Ovary (tissue), 9 donors: ENCODE data around the gene GLO1. TPM values are rescaled to one million over a fixed set of nuclear protein-coding genes. Genes with fewer than 3 reads are reported as not detected.

Experiments
- DNase-seq, 5 donors: peaks; one replicate each; pipeline ENCODE4 v3.0.0-alpha.2; 2019 to 2020
- H3K27ac ChIP-seq, 2 donors: fragments of 200-600 bp; one replicate each; pipeline versions ENCODE4 v1.5.1 to v1.8.0; 2019 to 2022
- H3K27me3 ChIP-seq: fragments of 200-600 bp; one replicate; pipeline ENCODE4 v1.8.0; 2022
- H3K36me3 ChIP-seq: fragments of 200-600 bp; sonication (generic); one replicate; pipeline ENCODE4 v1.5.1; 2019
- H3K4me1 ChIP-seq: one replicate; pipeline ENCODE4 v1.8.1; 2013; ENCODE audit warnings: mild to moderate bottlenecking, moderate library complexity; ENCODE audit not compliant: insufficient read depth
- H3K4me3 ChIP-seq: fragments of 200-600 bp; sonication (generic); one replicate; pipeline ENCODE4 v1.5.1; 2017
- H3K9me3 ChIP-seq, 2 donors: fragments of 200-600 bp in 1 of 2; sonication (generic) in 1 of 2; one replicate each; pipeline versions ENCODE4 v1.5.1 to v1.8.1; 2013 to 2019; ENCODE audit warnings: mild to moderate bottlenecking in 1 of 2, moderate library complexity in 1 of 2
- EP300 ChIP-seq: sonication (generic); formaldehyde crosslinking; IDR thresholded peaks from one replicate; pipeline ENCODE4 v1.6.1; 2017; ENCODE audit warnings: antibody characterized with exemption
- POLR2A ChIP-seq: fragments of 450-650 bp; IDR thresholded peaks from one replicate; pipeline ENCODE4 v1.6.1; 2017; ENCODE audit warnings: antibody characterized with exemption, mild to moderate bottlenecking, moderate library complexity
- WGBS, 3 donors: extraction: QIAGEN DNeasy Blood & Tissue Kit in 1 of 3; methylation state at CpG; one replicate each; pipeline versions ENCODE4 v1.1.5 to v1.1.7; 2013 to 2017; 5-methylcytosine and 5-hydroxymethylcytosine counted together
- intact Hi-C, 4 donors: fragments of 100-400 bp; cut with DNase I; formaldehyde crosslinking; loops; one replicate each; pipeline versions ENCODE4 v1.11.0 to v1.15.1; 2022 to 2023
- polyA plus RNA-seq, 2 donors: library from polyadenylated mRNA; stranded (reverse); fragments of 200-250 nt in 1 of 2; fragments of 350-450 nt in 1 of 2; fragmentation: Illumina TruSeq in 1 of 2; extraction: RNeasy Lipid Tissue Mini Kit (QIAGEN cat#74804) in 1 of 2; gene quantifications; one replicate each; pipeline ENCODE4 v1.2.3, GENCODE V29; 2013 to 2014
- total RNA-seq, 7 donors: library from RNA; depleted of rRNA in 2 of 7; stranded (reverse); fragments of >200 nt in 2 of 7; fragmentation: NEBNext Ultra II Directional in 3 of 7; extraction: Animal tissue kit (Norgen Biotek cat#: 25700) in 3 of 7; gene quantifications; one replicate each; pipeline versions ENCODE4 v1.1.0 to v1.2.4, GENCODE V29; 2016 to 2023
- TF ChIP-seq, protein P1 (sequence below), 3 donors: fragments of 450-650 bp in 2 of 3; fragments of 200-600 bp in 1 of 3; IDR thresholded peaks; one replicate each; pipeline versions ENCODE4 v1.5.1 to v1.8.0; 2016 to 2022; ENCODE audit warnings: antibody characterized with exemption in 3 of 3, mild to moderate bottlenecking in 1 of 3
- donor health status: DM: no; HTN: no; CAD: no; lungs with moderate emphysema.
- donor health status: DM: no; HTN: no; CAD: no.
- donor health status: Bipolar disorder and iron deficiency.
- donor health status: DM: yes; HTN: yes; CAD: no.
- donor health status: DM: no; HTN: no; CAD: no.
- donor health status: DM: yes; HTN: yes; CAD: no.

The GLO1 gene
- total and polyA plus RNA-seq, 9 donors, result 76.3 to 154 (median 96.7) TPM

DNA sequence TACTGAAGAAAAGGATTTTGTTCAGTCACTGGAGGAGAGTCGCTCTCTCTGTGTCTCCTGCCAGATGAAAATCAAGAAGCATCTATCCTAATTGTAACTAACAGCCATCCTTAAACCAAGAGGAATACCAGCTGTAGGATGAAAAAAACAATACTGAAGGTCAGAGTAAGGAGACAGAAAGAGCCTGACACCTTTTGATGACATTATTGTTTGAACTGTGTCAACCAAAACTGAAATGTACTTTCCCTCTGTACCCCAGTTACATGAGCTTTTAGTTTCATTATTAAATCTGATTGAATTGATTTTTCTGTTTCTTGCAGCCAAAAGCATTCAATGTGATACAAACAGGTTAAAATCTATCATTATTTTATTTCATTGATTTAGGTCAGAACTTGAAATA is 46.0 kb downstream of the GLO1 start:
- TF ChIP-seq, protein P1, sequence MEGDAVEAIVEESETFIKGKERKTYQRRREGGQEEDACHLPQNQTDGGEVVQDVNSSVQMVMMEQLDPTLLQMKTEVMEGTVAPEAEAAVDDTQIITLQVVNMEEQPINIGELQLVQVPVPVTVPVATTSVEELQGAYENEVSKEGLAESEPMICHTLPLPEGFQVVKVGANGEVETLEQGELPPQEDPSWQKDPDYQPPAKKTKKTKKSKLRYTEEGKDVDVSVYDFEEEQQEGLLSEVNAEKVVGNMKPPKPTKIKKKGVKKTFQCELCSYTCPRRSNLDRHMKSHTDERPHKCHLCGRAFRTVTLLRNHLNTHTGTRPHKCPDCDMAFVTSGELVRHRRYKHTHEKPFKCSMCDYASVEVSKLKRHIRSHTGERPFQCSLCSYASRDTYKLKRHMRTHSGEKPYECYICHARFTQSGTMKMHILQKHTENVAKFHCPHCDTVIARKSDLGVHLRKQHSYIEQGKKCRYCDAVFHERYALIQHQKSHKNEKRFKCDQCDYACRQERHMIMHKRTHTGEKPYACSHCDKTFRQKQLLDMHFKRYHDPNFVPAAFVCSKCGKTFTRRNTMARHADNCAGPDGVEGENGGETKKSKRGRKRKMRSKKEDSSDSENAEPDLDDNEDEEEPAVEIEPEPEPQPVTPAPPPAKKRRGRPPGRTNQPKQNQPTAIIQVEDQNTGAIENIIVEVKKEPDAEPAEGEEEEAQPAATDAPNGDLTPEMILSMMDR (IDR thresholded peaks at IDR 0.05), result no peak
- TF ChIP-seq POLR2A (no peak), EP300 (no peak)
- 96 to 98% (median 96%) methylated on average over 1 of the region's 1 CpG for WGBS, 3 donors
- intact Hi-C loops, result no loop called here

DNA sequence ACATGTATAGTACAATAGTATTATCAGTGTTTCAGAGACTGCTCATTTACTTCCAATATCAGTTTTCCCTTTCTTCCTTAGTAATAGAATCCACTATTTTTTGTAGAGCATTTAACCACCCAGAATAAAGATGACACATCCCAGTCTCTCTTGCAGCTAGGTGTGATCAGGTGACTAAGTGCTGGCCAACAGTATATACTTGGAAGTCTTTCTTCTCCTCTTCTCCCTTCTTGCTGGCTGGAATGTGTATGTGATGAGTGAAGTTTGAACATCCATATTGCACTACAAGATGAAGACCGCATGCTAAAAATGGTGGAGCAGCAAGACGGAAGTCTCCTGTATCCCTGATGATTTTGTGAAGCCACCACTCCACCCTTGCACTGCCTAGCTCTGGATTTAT is 48.7 kb downstream of the GLO1 start:
- WGBS, 3 donors, result 91 to 95% (median 94%) methylated on average over 2 of the region's 2 CpGs
- no peak for DNase-seq
- H3K9me3 ChIP-seq, result no peaks in the 10 kb centered on the region
- no peak for TF ChIP-seq EP300
- H3K36me3 ChIP-seq, result no peaks in the 10 kb centered on the region
- no peak overlapping the region for H3K4me3 ChIP-seq
- intact Hi-C loops, result no loop called here
- H3K4me1 ChIP-seq, result no peaks in the 10 kb centered on the region
- H3K27ac ChIP-seq, result no peak overlapping the region
- no peaks in the 10 kb centered on the region for H3K27me3 ChIP-seq

More for the DNA sequence above, 46.0 kb downstream of the GLO1 start:
- Histone ChIP-seq H3K27ac (no peak overlapping the region), H3K4me1 (no peaks in the 10 kb centered on the region), H3K36me3 (no peaks in the 10 kb centered on the region), H3K4me3 (no peak overlapping the region), H3K27me3 (no peaks in the 10 kb centered on the region), H3K9me3 (no peaks in the 10 kb centered on the region)
- no peak for DNase-seq

DNA sequence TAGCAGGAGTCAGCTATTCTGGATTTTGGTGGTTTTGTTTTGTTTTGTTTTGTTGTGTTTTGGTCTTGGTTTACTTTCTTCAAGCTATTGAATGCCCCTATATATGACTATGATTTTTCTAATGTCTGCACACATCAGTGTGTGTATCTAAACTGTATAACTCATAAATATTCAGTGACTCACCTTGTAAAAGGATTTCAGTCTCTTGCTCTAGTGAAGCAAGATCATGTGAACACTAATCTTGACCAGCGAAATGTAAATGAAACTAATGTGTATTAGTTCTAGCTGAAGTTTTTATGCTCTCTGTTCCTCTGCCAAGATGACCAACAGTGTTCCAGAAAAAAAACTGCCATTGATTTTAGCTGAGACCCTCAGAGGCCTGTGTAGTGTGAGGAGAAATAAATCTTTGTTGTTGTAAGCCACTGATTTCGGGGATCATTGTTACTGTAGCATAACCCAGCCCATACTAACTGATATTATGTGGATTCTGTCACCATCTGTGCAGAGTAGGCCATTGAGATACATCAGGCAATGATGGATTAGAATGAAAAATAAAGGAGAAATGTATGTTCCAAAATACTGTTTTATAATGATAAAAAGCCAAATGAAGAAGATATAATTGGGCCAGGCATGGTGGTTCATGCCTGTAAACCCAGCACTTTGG is 51.7 kb downstream of the GLO1 start:
- intact Hi-C loops, result no loop called here
- DNase-seq, result no peak
- Histone ChIP-seq H3K27ac (no peak overlapping the region), H3K27me3 (no peaks in the 10 kb centered on the region), H3K9me3 (no peaks in the 10 kb centered on the region), H3K4me3 (no peak overlapping the region), H3K36me3 (no peaks in the 10 kb centered on the region), H3K4me1 (peaks cover 3% of the 10 kb centered on the region)
- WGBS, 3 donors, result 90 to 100% (median 97%) methylated on average over 2 of the region's 2 CpGs
- no peak for TF ChIP-seq EP300
- TF ChIP-seq, protein P1 (IDR thresholded peaks at IDR 0.05), result no peak
- TF ChIP-seq POLR2A, result no peak

DNA sequence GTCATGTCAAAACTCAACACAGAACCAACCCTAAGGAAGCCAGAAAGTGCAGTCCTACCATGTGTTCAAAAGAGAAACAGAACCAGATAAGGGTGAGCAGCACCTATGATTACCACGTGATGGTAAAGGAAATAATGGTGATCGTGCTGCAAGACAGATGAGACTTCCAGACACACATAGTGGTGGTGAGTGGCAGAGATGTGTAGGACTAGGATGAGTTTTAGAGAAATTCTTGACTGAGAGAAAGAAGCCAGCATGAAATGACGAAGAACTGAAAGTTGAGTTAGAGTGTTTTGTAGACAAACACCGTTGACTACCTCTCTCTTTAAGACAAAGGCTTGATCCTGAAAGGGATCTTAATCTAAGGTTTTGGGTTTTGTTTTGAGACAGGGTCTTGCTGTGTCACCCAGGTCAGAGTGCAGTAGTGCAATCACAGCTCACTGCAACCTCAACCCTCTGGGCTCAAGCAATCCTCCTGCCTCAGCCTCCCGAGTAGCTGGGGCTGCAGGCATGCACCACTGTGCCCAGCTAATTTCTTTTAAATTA is 52.7 kb downstream of the GLO1 start:
- Histone ChIP-seq H3K4me1 (peaks cover 4% of the 10 kb centered on the region), H3K9me3 (no peaks in the 10 kb centered on the region), H3K36me3 (no peaks in the 10 kb centered on the region), H3K27me3 (no peaks in the 10 kb centered on the region), H3K4me3 (no peak overlapping the region), H3K27ac (no peak overlapping the region)
- no peak for DNase-seq
- TF ChIP-seq POLR2A (no peak), EP300 (no peak)
- TF ChIP-seq, protein P1 (IDR thresholded peaks at IDR 0.05), result no peak
- WGBS, 3 donors, result 79 to 96% (median 96%) methylated on average over 5 of the region's 5 CpGs
- intact Hi-C loops, result no loop called here

DNA sequence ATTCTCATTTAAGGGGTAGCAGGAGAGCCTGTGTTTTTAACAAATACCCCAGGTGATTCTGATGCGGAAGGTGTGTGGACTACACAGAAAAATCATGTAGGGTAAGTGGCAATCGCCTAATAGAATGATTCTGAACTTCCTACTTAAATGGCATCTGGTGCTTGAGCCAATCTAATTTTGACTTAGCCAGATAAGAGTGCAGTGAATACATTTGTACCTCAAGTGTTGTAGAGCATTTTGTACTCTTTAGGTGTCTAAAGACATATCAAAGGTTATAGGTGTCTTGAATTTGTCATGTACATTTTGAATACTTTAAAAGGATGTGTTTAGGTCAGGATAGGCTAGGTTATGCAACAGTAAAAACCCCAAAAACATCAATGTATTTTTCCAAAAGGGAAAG is 53.2 kb downstream of the GLO1 start:
- H3K27me3 ChIP-seq, result no peaks in the 10 kb centered on the region
- intact Hi-C loops, result no loop called here
- TF ChIP-seq, protein P1 (IDR thresholded peaks at IDR 0.05), result no peak
- no peak for TF ChIP-seq POLR2A
- no peak for TF ChIP-seq EP300

More for the DNA sequence above, 53.2 kb downstream of the GLO1 start:
- no peaks in the 10 kb centered on the region for H3K36me3 ChIP-seq
- H3K4me1 ChIP-seq, result peaks cover 5% of the 10 kb centered on the region
- no peak overlapping the region for H3K27ac ChIP-seq
- WGBS, 3 donors, result 92 to 98% (median 96%) methylated on average over 2 of the region's 2 CpGs
- DNase-seq, result no peak
- H3K4me3 ChIP-seq, result no peak overlapping the region
- H3K9me3 ChIP-seq, result no peaks in the 10 kb centered on the region
